Measurements from ENCODE around the gene CRACR2A. TPM values are rescaled to one million over a fixed set of nuclear protein-coding genes. Genes with fewer than 3 reads are reported as not detected.

The CRACR2A gene
- total and polyA plus RNA-seq, 2 donors: 7.3 to 9.4 TPM

- Histone ChIP-seq H3K36me3 (ENCODE audit: control insufficient read depth in 2 of 2, insufficient read depth in 2 of 2, low read length in 1 of 2) (peaks cover 6 to 18% of the 10 kb centered on the region in 2 donors), H3K9me3 (ENCODE audit: control insufficient read depth in 2 of 2, insufficient read depth in 1 of 2, low read length in 1 of 2) (no peaks in the 10 kb centered on the region), H3K4me3 (ENCODE audit: low read length in 2 of 2) (no peak overlapping the region), H3K4me1 (ENCODE audit: control insufficient read depth in 2 of 2, insufficient read depth in 2 of 2, low read length in 2 of 2) (no peaks in the 10 kb centered on the region), H3K27ac (ENCODE audit: low read depth in 1 of 2, low read length in 1 of 2) (no peak overlapping the region), H3K27me3 (ENCODE audit: control insufficient read depth in 2 of 2, insufficient read depth in 1 of 2, low read length in 1 of 2) (no peaks in the 10 kb centered on the region)
- DNase-seq (ENCODE audit: low read depth in 6 of 9, low spot score in 9 of 9): no peak
- 99% methylated on average over 1 of the region's 1 CpG for WGBS
Observed at GRCh38 chr12:3700861-3701260, 52.0 kb downstream of the CRACR2A start.

- no peak overlapping the region for H3K4me3 ChIP-seq (ENCODE audit: low read length in 2 of 2)
- no peaks in the 10 kb centered on the region for H3K4me1 ChIP-seq (ENCODE audit: control insufficient read depth in 2 of 2, insufficient read depth in 2 of 2, low read length in 2 of 2)
- H3K9me3 ChIP-seq (ENCODE audit: control insufficient read depth in 2 of 2, insufficient read depth in 1 of 2, low read length in 1 of 2): no peaks in the 10 kb centered on the region
- H3K27me3 ChIP-seq (ENCODE audit: control insufficient read depth in 2 of 2, insufficient read depth in 1 of 2, low read length in 1 of 2): no peaks in the 10 kb centered on the region
- no peak for DNase-seq (ENCODE audit: low read depth in 6 of 9, low spot score in 9 of 9)
- 85% methylated on average over 7 of the region's 7 CpGs for WGBS
- peaks cover 24 to 33% of the 10 kb centered on the region in 2 donors for H3K36me3 ChIP-seq (ENCODE audit: control insufficient read depth in 2 of 2, insufficient read depth in 2 of 2, low read length in 1 of 2)
- H3K27ac ChIP-seq (ENCODE audit: low read depth in 1 of 2, low read length in 1 of 2): peak overlapping the region; percentile 41 to 52
Observed at GRCh38 chr12:3698218-3698974, 54.5 kb downstream of the CRACR2A start.

GRCh38 chr12:3697311-3697870, 55.5 kb downstream of the CRACR2A start:
- Histone ChIP-seq H3K27me3 (ENCODE audit: control insufficient read depth in 2 of 2, insufficient read depth in 1 of 2, low read length in 1 of 2) (no peaks in the 10 kb centered on the region), H3K9me3 (ENCODE audit: control insufficient read depth in 2 of 2, insufficient read depth in 1 of 2, low read length in 1 of 2) (peaks cover 0 to 5% of the 10 kb centered on the region in 2 donors), H3K4me3 (ENCODE audit: low read length in 2 of 2) (no peak overlapping the region), H3K36me3 (ENCODE audit: control insufficient read depth in 2 of 2, insufficient read depth in 2 of 2, low read length in 1 of 2) (peaks cover 28 to 39% of the 10 kb centered on the region in 2 donors), H3K27ac (ENCODE audit: low read depth in 1 of 2, low read length in 1 of 2) (no peak overlapping the region), H3K4me1 (ENCODE audit: control insufficient read depth in 2 of 2, insufficient read depth in 2 of 2, low read length in 2 of 2) (no peaks in the 10 kb centered on the region)
- WGBS: 99% methylated on average over 5 of the region's 5 CpGs
- no peak for DNase-seq (ENCODE audit: low read depth in 6 of 9, low spot score in 9 of 9)

GRCh38 chr12:3694673-3695072, 58.2 kb downstream of the CRACR2A start:
- Histone ChIP-seq H3K36me3 (ENCODE audit: control insufficient read depth in 2 of 2, insufficient read depth in 2 of 2, low read length in 1 of 2) (peaks cover 28 to 39% of the 10 kb centered on the region in 2 donors), H3K27ac (ENCODE audit: low read depth in 1 of 2, low read length in 1 of 2) (no peak overlapping the region), H3K4me3 (ENCODE audit: low read length in 2 of 2) (no peak overlapping the region), H3K9me3 (ENCODE audit: control insufficient read depth in 2 of 2, insufficient read depth in 1 of 2, low read length in 1 of 2) (peaks cover 0 to 6% of the 10 kb centered on the region in 2 donors), H3K4me1 (ENCODE audit: control insufficient read depth in 2 of 2, insufficient read depth in 2 of 2, low read length in 2 of 2) (no peaks in the 10 kb centered on the region), H3K27me3 (ENCODE audit: control insufficient read depth in 2 of 2, insufficient read depth in 1 of 2, low read length in 1 of 2) (no peaks in the 10 kb centered on the region)
- WGBS: 82% methylated on average over 4 of the region's 4 CpGs
- DNase-seq (ENCODE audit: low read depth in 6 of 9, low spot score in 9 of 9): no peak

GRCh38 chr12:3692616-3693365, 60.1 kb downstream of the CRACR2A start:
- H3K4me3 ChIP-seq (ENCODE audit: low read length in 2 of 2): no peak overlapping the region
- WGBS: 94% methylated on average over 13 of the region's 13 CpGs
- H3K36me3 ChIP-seq (ENCODE audit: control insufficient read depth in 2 of 2, insufficient read depth in 2 of 2, low read length in 1 of 2): peaks cover 28 to 39% of the 10 kb centered on the region in 2 donors

GRCh38 chr12:3686463-3686862, 66.4 kb downstream of the CRACR2A start:
- DNase-seq (ENCODE audit: low read depth in 6 of 9, low spot score in 9 of 9): no peak
- Histone ChIP-seq H3K27me3 (ENCODE audit: control insufficient read depth in 2 of 2, insufficient read depth in 1 of 2, low read length in 1 of 2) (no peaks in the 10 kb centered on the region), H3K4me1 (ENCODE audit: control insufficient read depth in 2 of 2, insufficient read depth in 2 of 2, low read length in 2 of 2) (no peaks in the 10 kb centered on the region), H3K27ac (ENCODE audit: low read depth in 1 of 2, low read length in 1 of 2) (no peak overlapping the region), H3K9me3 (ENCODE audit: control insufficient read depth in 2 of 2, insufficient read depth in 1 of 2, low read length in 1 of 2) (no peaks in the 10 kb centered on the region), H3K4me3 (ENCODE audit: low read length in 2 of 2) (no peak overlapping the region), H3K36me3 (ENCODE audit: control insufficient read depth in 2 of 2, insufficient read depth in 2 of 2, low read length in 1 of 2) (peaks cover 15 to 17% of the 10 kb centered on the region in 2 donors)
- 70% methylated on average over 2 of the region's 2 CpGs for WGBS

More at GRCh38 chr12:3692616-3693365, 60.1 kb downstream of the CRACR2A start:
- H3K27ac ChIP-seq (ENCODE audit: low read depth in 1 of 2, low read length in 1 of 2): no peak overlapping the region
- H3K27me3 ChIP-seq (ENCODE audit: control insufficient read depth in 2 of 2, insufficient read depth in 1 of 2, low read length in 1 of 2): no peaks in the 10 kb centered on the region
- no peak for DNase-seq (ENCODE audit: low read depth in 6 of 9, low spot score in 9 of 9)
- no peaks in the 10 kb centered on the region for H3K4me1 ChIP-seq (ENCODE audit: control insufficient read depth in 2 of 2, insufficient read depth in 2 of 2, low read length in 2 of 2)
- peaks cover 0 to 6% of the 10 kb centered on the region in 2 donors for H3K9me3 ChIP-seq (ENCODE audit: control insufficient read depth in 2 of 2, insufficient read depth in 1 of 2, low read length in 1 of 2)

GRCh38 chr12:3685830-3686229, 67.1 kb downstream of the CRACR2A start:
- Histone ChIP-seq H3K4me3 (ENCODE audit: low read length in 2 of 2) (no peak overlapping the region), H3K4me1 (ENCODE audit: control insufficient read depth in 2 of 2, insufficient read depth in 2 of 2, low read length in 2 of 2) (no peaks in the 10 kb centered on the region), H3K36me3 (ENCODE audit: control insufficient read depth in 2 of 2, insufficient read depth in 2 of 2, low read length in 1 of 2) (peaks cover 15 to 23% of the 10 kb centered on the region in 2 donors), H3K9me3 (ENCODE audit: control insufficient read depth in 2 of 2, insufficient read depth in 1 of 2, low read length in 1 of 2) (no peaks in the 10 kb centered on the region), H3K27ac (ENCODE audit: low read depth in 1 of 2, low read length in 1 of 2) (no peak overlapping the region), H3K27me3 (ENCODE audit: control insufficient read depth in 2 of 2, insufficient read depth in 1 of 2, low read length in 1 of 2) (no peaks in the 10 kb centered on the region)
- DNase-seq (ENCODE audit: low read depth in 6 of 9, low spot score in 9 of 9): no peak
- 100% methylated on average over 1 of the region's 1 CpG for WGBS

GRCh38 chr12:3684449-3685051, 68.4 kb downstream of the CRACR2A start:
- 95% methylated on average over 12 of the region's 12 CpGs for WGBS
- Histone ChIP-seq H3K36me3 (ENCODE audit: control insufficient read depth in 2 of 2, insufficient read depth in 2 of 2, low read length in 1 of 2) (peaks cover 23 to 30% of the 10 kb centered on the region in 2 donors), H3K9me3 (ENCODE audit: control insufficient read depth in 2 of 2, insufficient read depth in 1 of 2, low read length in 1 of 2) (no peaks in the 10 kb centered on the region), H3K4me1 (ENCODE audit: control insufficient read depth in 2 of 2, insufficient read depth in 2 of 2, low read length in 2 of 2) (no peaks in the 10 kb centered on the region), H3K4me3 (ENCODE audit: low read length in 2 of 2) (no peak overlapping the region), H3K27ac (ENCODE audit: low read depth in 1 of 2, low read length in 1 of 2) (no peak overlapping the region), H3K27me3 (ENCODE audit: control insufficient read depth in 2 of 2, insufficient read depth in 1 of 2, low read length in 1 of 2) (no peaks in the 10 kb centered on the region)
- DNase-seq (ENCODE audit: low read depth in 6 of 9, low spot score in 9 of 9): no peak
